ENCODE data around the gene ZNF219.

The ZNF219 gene

DNA sequence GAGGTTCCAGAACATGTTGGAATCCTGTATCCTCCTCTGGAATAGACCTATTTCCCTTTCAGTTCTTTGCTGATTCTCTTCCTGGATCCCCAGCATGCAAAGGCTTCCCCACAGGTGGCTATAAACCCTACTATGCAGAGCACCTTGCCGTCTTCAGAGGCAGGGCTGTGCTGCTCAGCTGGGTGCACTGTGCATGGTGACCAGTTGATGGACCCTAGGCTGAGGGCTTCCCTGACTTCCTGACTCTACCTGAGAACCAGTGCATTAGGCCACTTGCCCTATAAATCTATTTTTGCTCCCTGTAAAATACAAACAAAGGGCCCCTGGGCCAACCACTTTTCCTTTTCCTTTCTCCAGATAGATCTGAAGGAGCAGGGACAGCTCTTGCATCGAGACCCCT lies 14.1 kb downstream of the ZNF219 start:
- no peaks in the 10 kb centered on the region for H3K9me3 ChIP-seq (ENCODE audit: control insufficient read depth, insufficient read depth, low read depth, low read length)
- H3K36me3 ChIP-seq (ENCODE audit: control insufficient read depth, insufficient read depth, low read length) = peaks cover 82% of the 10 kb centered on the region
- no peak overlapping the region for H3K27ac ChIP-seq (ENCODE audit: low read depth, low read length)
- no peaks in the 10 kb centered on the region for H3K4me1 ChIP-seq (ENCODE audit: control insufficient read depth, insufficient read depth, low read length)
- H3K27me3 ChIP-seq (ENCODE audit: control insufficient read depth, insufficient read depth, low read length) = no peaks in the 10 kb centered on the region
- H3K4me3 ChIP-seq (ENCODE audit: low read depth, low read length) = no peak overlapping the region
- H3K9ac ChIP-seq (ENCODE audit: low read length) = no peak overlapping the region

DNA sequence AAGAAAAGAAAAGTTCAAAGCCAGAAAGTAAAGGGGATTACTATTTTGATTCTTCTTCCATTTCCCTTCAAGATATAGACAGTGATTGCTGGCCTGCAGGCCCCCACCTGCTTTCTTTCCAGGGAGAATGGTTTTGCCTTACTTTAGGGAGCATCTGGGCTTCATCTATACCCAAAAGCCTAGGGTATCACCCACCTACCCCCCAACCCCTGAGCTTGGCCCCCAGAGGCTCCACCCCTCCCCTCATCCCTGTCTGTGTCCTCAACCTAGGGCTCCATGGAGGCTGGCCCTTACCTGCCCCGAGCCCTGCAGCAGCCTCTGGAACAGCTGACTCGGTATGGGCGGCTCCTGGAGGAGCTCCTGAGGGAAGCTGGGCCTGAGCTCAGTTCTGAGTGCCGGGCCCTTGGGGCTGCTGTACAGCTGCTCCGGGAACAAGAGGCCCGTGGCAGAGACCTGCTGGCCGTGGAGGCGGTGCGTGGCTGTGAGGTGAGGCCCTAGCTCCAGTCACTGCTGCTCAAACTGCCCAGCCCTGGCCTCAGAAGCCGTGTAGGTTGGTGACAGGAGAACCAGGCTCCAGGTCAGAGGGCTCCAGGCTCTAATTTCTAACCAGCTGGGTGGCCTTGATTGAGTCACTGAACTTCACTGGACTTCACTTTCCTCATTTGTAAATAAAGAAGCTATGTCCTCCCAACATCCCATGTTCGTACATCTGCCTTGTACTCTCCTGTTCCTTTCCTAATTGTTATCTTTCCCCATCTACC lies 14.7 kb downstream of the ZNF219 start:
- peaks cover 83% of the 10 kb centered on the region for H3K36me3 ChIP-seq (ENCODE audit: control insufficient read depth, insufficient read depth, low read length)
- H3K9ac ChIP-seq (ENCODE audit: low read length) = no peak overlapping the region
- no peaks in the 10 kb centered on the region for H3K9me3 ChIP-seq (ENCODE audit: control insufficient read depth, insufficient read depth, low read depth, low read length)
- H3K4me1 ChIP-seq (ENCODE audit: control insufficient read depth, insufficient read depth, low read length) = no peaks in the 10 kb centered on the region
- H3K27me3 ChIP-seq (ENCODE audit: control insufficient read depth, insufficient read depth, low read length) = no peaks in the 10 kb centered on the region
- no peak overlapping the region for H3K27ac ChIP-seq (ENCODE audit: low read depth, low read length)
- no peak overlapping the region for H3K4me3 ChIP-seq (ENCODE audit: low read depth, low read length)

GRCh38 chr14:21081521-21082142 lies 16.8 kb downstream of the ZNF219 start:
- no peak overlapping the region for H3K27ac ChIP-seq (ENCODE audit: low read depth, low read length)
- no peak overlapping the region for H3K9ac ChIP-seq (ENCODE audit: low read length)
- no peaks in the 10 kb centered on the region for H3K9me3 ChIP-seq (ENCODE audit: control insufficient read depth, insufficient read depth, low read depth, low read length)
- H3K27me3 ChIP-seq (ENCODE audit: control insufficient read depth, insufficient read depth, low read length) = no peaks in the 10 kb centered on the region
- H3K4me3 ChIP-seq (ENCODE audit: low read depth, low read length) = no peak overlapping the region
- H3K4me1 ChIP-seq (ENCODE audit: control insufficient read depth, insufficient read depth, low read length) = no peaks in the 10 kb centered on the region
- peaks cover 92% of the 10 kb centered on the region for H3K36me3 ChIP-seq (ENCODE audit: control insufficient read depth, insufficient read depth, low read length)

- Histone ChIP-seq H3K4me1 (ENCODE audit: control insufficient read depth, insufficient read depth, low read length) (no peaks in the 10 kb centered on the region), H3K27me3 (ENCODE audit: control insufficient read depth, insufficient read depth, low read length) (no peaks in the 10 kb centered on the region), H3K9me3 (ENCODE audit: control insufficient read depth, insufficient read depth, low read depth, low read length) (no peaks in the 10 kb centered on the region), H3K4me3 (ENCODE audit: low read depth, low read length) (no peak overlapping the region), H3K9ac (ENCODE audit: low read length) (no peak overlapping the region), H3K36me3 (ENCODE audit: control insufficient read depth, insufficient read depth, low read length) (peaks cover 93% of the 10 kb centered on the region), H3K27ac (ENCODE audit: low read depth, low read length) (no peak overlapping the region)
Observed at GRCh38 chr14:21078726-21079125, 19.7 kb downstream of the ZNF219 start.

DNA sequence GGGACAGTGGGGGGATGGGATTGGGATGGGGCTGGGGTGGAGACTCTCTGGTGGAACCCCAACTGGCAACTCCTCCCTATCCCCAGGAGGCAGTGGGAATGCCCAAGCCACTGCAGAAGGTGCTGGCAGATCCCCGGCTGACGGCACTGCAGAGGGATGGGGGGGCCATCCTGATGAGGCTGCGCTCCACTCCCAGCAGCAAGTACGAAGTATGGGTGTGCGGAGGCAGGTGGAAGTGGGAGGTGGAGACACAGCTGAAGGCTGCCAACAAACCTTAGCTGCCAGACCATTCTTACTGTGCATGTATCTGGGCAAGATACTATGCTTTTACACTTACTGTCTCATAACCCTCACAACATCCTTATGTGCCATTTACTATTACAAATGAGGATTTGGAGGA lies 20.2 kb downstream of the ZNF219 start:
- Histone ChIP-seq H3K27ac (ENCODE audit: low read depth, low read length) (no peak overlapping the region), H3K4me3 (ENCODE audit: low read depth, low read length) (no peak overlapping the region), H3K9ac (ENCODE audit: low read length) (no peak overlapping the region), H3K36me3 (ENCODE audit: control insufficient read depth, insufficient read depth, low read length) (peaks cover 96% of the 10 kb centered on the region), H3K4me1 (ENCODE audit: control insufficient read depth, insufficient read depth, low read length) (no peaks in the 10 kb centered on the region), H3K9me3 (ENCODE audit: control insufficient read depth, insufficient read depth, low read depth, low read length) (no peaks in the 10 kb centered on the region), H3K27me3 (ENCODE audit: control insufficient read depth, insufficient read depth, low read length) (no peaks in the 10 kb centered on the region)

DNA sequence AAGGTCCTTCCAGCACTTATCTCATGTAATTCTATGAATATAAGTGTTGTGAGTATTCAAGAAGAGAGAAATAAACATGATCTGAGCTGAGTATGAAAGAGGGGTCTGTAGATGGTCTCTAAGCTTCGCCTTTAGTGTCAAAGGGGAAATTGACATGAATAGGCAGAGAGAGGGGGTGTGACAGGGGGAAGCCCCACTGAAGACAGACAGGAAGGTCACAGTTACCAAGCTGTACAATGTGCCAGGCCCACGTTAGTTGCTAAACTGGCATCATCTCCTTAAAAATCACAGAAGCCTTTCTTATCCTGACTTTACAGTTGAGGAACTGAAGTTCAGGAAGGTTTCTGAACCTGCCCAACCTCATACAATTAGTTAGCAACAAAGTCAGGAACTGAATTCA lies 20.8 kb downstream of the ZNF219 start:
- no peaks in the 10 kb centered on the region for H3K27me3 ChIP-seq (ENCODE audit: control insufficient read depth, insufficient read depth, low read length)
- no peak overlapping the region for H3K27ac ChIP-seq (ENCODE audit: low read depth, low read length)
- no peak overlapping the region for H3K4me3 ChIP-seq (ENCODE audit: low read depth, low read length)
- H3K4me1 ChIP-seq (ENCODE audit: control insufficient read depth, insufficient read depth, low read length) = no peaks in the 10 kb centered on the region; the same call in 1 of the 2 replicates
- H3K9ac ChIP-seq (ENCODE audit: low read length) = no peak overlapping the region
- H3K36me3 ChIP-seq (ENCODE audit: control insufficient read depth, insufficient read depth, low read length) = peaks cover 97% of the 10 kb centered on the region
- no peaks in the 10 kb centered on the region for H3K9me3 ChIP-seq (ENCODE audit: control insufficient read depth, insufficient read depth, low read depth, low read length)

DNA sequence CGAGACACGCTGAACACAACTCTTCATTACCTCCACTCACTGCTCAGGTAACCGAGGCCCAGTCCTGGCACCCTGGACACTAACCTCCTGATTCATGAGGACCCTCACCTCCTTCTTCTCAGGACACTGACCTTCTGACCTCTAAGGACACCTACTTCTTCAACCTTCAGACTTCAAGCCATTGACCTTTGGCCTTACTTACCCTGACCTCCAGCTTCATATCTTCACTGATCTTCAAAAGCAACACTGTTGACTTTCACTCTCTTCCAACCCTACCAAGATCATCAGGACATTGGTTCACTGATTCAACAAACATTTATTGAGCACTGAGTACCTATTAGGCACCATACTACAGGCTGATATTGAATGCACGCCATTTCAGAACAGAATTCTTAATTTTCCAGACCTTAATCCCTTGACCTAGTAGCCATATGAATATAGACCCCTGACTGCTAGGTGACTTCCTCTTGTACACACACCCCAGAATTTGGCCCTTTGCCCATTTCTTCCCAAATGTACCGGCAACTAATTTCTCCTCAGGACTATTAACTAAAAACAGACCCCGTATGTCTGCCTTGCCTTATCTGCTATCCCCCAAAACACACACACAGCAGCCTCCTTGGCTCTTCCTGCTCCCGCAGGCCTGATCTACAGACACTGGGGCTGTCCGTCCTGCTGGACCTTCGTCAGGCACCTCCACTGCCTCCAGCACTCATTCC lies 22.6 kb downstream of the ZNF219 start:
- peaks cover 9% of the 10 kb centered on the region for H3K4me1 ChIP-seq (ENCODE audit: control insufficient read depth, insufficient read depth, low read length)
- H3K36me3 ChIP-seq (ENCODE audit: control insufficient read depth, insufficient read depth, low read length) = peaks cover 79% of the 10 kb centered on the region
- no peaks in the 10 kb centered on the region for H3K9me3 ChIP-seq (ENCODE audit: control insufficient read depth, insufficient read depth, low read depth, low read length)

GRCh38 chr14:21074398-21075272 lies 23.8 kb downstream of the ZNF219 start:
- Histone ChIP-seq H3K4me3 (ENCODE audit: low read depth, low read length) (no peak overlapping the region), H3K27me3 (ENCODE audit: control insufficient read depth, insufficient read depth, low read length) (no peaks in the 10 kb centered on the region), H3K27ac (ENCODE audit: low read depth, low read length) (no peak overlapping the region), H3K9ac (ENCODE audit: low read length) (no peak overlapping the region), H3K9me3 (ENCODE audit: control insufficient read depth, insufficient read depth, low read depth, low read length) (no peaks in the 10 kb centered on the region), H3K36me3 (ENCODE audit: control insufficient read depth, insufficient read depth, low read length) (peaks cover 67% of the 10 kb centered on the region), H3K4me1 (ENCODE audit: control insufficient read depth, insufficient read depth, low read length) (peaks cover 9% of the 10 kb centered on the region)

More for the DNA sequence above, 22.6 kb downstream of the ZNF219 start:
- Histone ChIP-seq H3K9ac (ENCODE audit: low read length) (no peak overlapping the region), H3K4me3 (ENCODE audit: low read depth, low read length) (no peak overlapping the region), H3K27me3 (ENCODE audit: control insufficient read depth, insufficient read depth, low read length) (no peaks in the 10 kb centered on the region), H3K27ac (ENCODE audit: low read depth, low read length) (no peak overlapping the region)

DNA sequence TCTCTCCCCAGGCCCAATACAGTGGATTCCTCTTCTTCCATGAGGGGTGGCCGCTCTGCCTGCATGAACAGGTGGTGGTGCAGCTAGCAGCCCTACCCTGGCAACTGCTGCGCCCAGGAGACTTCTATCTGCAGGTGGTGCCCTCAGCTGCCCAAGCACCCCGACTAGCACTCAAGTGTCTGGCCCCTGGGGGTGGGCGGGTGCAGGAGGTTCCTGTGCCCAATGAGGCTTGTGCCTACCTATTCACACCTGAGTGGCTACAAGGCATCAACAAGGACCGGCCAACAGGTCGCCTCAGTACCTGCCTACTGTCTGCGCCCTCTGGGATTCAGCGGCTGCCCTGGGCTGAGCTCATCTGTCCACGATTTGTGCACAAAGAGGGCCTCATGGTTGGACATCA lies 24.5 kb downstream of the ZNF219 start:
- H3K4me1 ChIP-seq (ENCODE audit: control insufficient read depth, insufficient read depth, low read length) = peaks cover 9% of the 10 kb centered on the region
- no peak overlapping the region for H3K9ac ChIP-seq (ENCODE audit: low read length)
- H3K9me3 ChIP-seq (ENCODE audit: control insufficient read depth, insufficient read depth, low read depth, low read length) = no peaks in the 10 kb centered on the region
- no peak overlapping the region for H3K27ac ChIP-seq (ENCODE audit: low read depth, low read length)
- peaks cover 60% of the 10 kb centered on the region for H3K36me3 ChIP-seq (ENCODE audit: control insufficient read depth, insufficient read depth, low read length)
- H3K27me3 ChIP-seq (ENCODE audit: control insufficient read depth, insufficient read depth, low read length) = peaks cover 3% of the 10 kb centered on the region; the same call in 1 of the 2 replicates
- no peak overlapping the region for H3K4me3 ChIP-seq (ENCODE audit: low read depth, low read length)

DNA sequence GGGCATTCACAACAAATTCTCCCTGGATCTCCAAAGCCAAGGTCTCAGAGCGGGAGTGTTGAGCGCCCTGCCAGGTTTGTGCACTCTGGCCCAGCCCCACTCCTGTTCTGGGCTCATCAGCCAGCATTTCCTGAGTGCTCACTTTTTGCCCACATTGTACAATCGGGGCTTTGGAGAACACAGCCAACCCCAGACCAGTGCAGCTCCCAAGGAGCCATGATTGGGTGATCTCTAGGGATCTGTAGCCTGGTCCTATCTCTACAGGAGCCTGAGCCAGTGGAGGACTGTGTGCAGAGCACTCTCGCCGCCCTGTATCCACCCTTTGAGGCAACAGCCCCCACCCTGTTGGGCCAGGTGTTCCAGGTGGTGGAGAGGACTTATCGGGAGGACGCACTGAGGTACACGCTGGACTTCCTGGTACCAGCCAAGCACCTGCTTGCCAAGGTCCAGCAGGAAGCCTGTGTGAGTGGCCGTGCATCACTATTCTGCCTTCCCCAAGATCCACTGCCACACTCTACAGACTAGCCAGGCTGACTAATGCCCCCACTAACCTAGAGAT lies 25.6 kb downstream of the ZNF219 start:
- H3K27ac ChIP-seq (ENCODE audit: low read depth, low read length) = no peak overlapping the region
- H3K36me3 ChIP-seq (ENCODE audit: control insufficient read depth, insufficient read depth, low read length) = peaks cover 49% of the 10 kb centered on the region
- no peak overlapping the region for H3K4me3 ChIP-seq (ENCODE audit: low read depth, low read length)
- H3K9me3 ChIP-seq (ENCODE audit: control insufficient read depth, insufficient read depth, low read depth, low read length) = no peaks in the 10 kb centered on the region
- H3K27me3 ChIP-seq (ENCODE audit: control insufficient read depth, insufficient read depth, low read length) = peaks cover 11% of the 10 kb centered on the region; the same call in 1 of the 2 replicates
- no peak overlapping the region for H3K9ac ChIP-seq (ENCODE audit: low read length)
- peaks cover 9% of the 10 kb centered on the region for H3K4me1 ChIP-seq (ENCODE audit: control insufficient read depth, insufficient read depth, low read length)

Measured in HUES6 (cell line).